ENCODE measurements around the gene CCER1.

CCER1 gene

GRCh38 chr12:90939382-90939781 is 15.6 kb downstream of the CCER1 start:
- no peaks in the 10 kb centered on the region for H3K36me3 ChIP-seq
- H3K4me3 ChIP-seq, result no peak overlapping the region
- no peaks in the 10 kb centered on the region for H3K9me3 ChIP-seq
- no peaks in the 10 kb centered on the region for H3K4me1 ChIP-seq
- no peak overlapping the region for H3K27ac ChIP-seq
- intact Hi-C loops (cut with DNase I; ENCODE audit: low total_unique reads), result no loop called here
- H3K27me3 ChIP-seq, result no peaks in the 10 kb centered on the region
- TF ChIP-seq CTCF (IDR thresholded peaks at IDR 0.05), result no peak
- no peak for DNase-seq

GRCh38 chr12:90938451-90938850 is 16.5 kb downstream of the CCER1 start:
- TF ChIP-seq CTCF (IDR thresholded peaks at IDR 0.05), result no peak
- DNase-seq, result no peak
- Histone ChIP-seq H3K4me3 (no peak overlapping the region), H3K27ac (no peak overlapping the region), H3K9me3 (no peaks in the 10 kb centered on the region), H3K4me1 (no peaks in the 10 kb centered on the region), H3K27me3 (no peaks in the 10 kb centered on the region), H3K36me3 (no peaks in the 10 kb centered on the region)
- intact Hi-C loops (cut with DNase I; ENCODE audit: low total_unique reads), result no loop called here

GRCh38 chr12:90937651-90938050 is 17.3 kb downstream of the CCER1 start:
- no peaks in the 10 kb centered on the region for H3K36me3 ChIP-seq
- H3K9me3 ChIP-seq, result no peaks in the 10 kb centered on the region
- H3K4me3 ChIP-seq, result no peak overlapping the region
- intact Hi-C loops (cut with DNase I; ENCODE audit: low total_unique reads), result no loop called here
- TF ChIP-seq CTCF (IDR thresholded peaks at IDR 0.05), result no peak
- no peaks in the 10 kb centered on the region for H3K27me3 ChIP-seq
- no peaks in the 10 kb centered on the region for H3K4me1 ChIP-seq
- no peak for DNase-seq
- no peak overlapping the region for H3K27ac ChIP-seq

- Histone ChIP-seq H3K27me3 (no peaks in the 10 kb centered on the region), H3K4me1 (no peaks in the 10 kb centered on the region), H3K9me3 (peaks cover 0 to 2% (median 0%) of the 10 kb centered on the region in 3 donors), H3K36me3 (no peaks in the 10 kb centered on the region), H3K27ac (no peak overlapping the region), H3K4me3 (no peak overlapping the region)
- no peak for DNase-seq
- no peak for TF ChIP-seq CTCF (IDR thresholded peaks at IDR 0.05)
- intact Hi-C loops (cut with DNase I; ENCODE audit: low total_unique reads), result no loop called here
These were observed 18.6 kb downstream of the CCER1 start for GRCh38 chr12:90936230-90937005.

- peaks cover 0 to 26% (median 8%) of the 10 kb centered on the region in 4 donors for H3K4me1 ChIP-seq
- H3K27ac ChIP-seq, result no peak overlapping the region
- intact Hi-C loops (cut with DNase I; ENCODE audit: low total_unique reads), result no loop called here
- no peaks in the 10 kb centered on the region for H3K36me3 ChIP-seq
- H3K4me3 ChIP-seq, result no peak overlapping the region
- no peak for TF ChIP-seq CTCF (IDR thresholded peaks at IDR 0.05)
- DNase-seq, result no peak
- peaks cover 0 to 12% (median 3%) of the 10 kb centered on the region in 3 donors for H3K9me3 ChIP-seq
- no peaks in the 10 kb centered on the region for H3K27me3 ChIP-seq
These were observed 29.4 kb downstream of the CCER1 start for GRCh38 chr12:90925562-90925961.

Measured in tibial artery (tissue), 4 donors.